Right hindlimb (tissue), 1 donor: Measurements from ENCODE around the gene NELFE.
"Not testable (repeated sequence)": the region's sequence is repeated elsewhere in the genome, so short reads cannot be mapped to it uniquely, and the experiment has no call there.

Experiments used
- DNase-seq: peaks from one replicate; pipeline ENCODE4 v3.0.0-alpha.2; 2018

NELFE gene

DNA sequence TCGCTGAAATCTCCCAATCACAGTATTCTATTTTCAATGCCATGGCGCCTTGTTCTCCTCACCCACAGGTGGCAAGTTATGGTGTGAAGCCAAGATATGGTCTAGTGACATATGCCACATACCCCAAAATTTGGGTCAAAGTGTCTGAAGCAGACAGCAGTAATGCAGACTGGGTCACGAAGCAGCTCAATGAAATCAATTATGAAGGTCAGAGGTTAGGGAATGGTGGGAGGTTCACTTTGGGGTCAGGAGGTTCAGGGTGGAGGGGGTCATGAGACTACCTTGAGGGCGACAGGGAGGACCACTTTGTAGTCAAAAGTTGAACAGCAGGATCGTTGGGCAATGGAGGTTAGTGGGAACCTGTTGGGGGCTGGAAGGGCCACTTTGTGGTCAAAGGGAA is 10.5 kb downstream of the NELFE start:
- no peak for DNase-seq

DNA sequence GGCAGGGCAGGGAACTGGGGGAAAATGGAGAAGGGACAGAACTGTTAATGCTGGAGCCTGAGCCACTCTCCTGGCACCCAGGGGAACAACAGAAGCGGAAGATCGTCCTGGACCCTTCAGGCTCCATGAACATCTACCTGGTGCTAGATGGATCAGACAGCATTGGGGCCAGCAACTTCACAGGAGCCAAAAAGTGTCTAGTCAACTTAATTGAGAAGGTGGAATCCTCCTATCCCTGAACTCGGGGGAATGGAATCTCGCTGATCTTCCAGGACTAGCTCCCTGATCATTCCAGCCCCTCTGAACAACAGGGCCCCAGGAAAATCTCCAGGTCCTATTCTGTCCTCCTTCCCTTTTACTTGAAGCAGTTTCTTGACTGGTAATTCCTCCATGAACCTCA is 10.9 kb downstream of the NELFE start:
- no peak for DNase-seq

DNA sequence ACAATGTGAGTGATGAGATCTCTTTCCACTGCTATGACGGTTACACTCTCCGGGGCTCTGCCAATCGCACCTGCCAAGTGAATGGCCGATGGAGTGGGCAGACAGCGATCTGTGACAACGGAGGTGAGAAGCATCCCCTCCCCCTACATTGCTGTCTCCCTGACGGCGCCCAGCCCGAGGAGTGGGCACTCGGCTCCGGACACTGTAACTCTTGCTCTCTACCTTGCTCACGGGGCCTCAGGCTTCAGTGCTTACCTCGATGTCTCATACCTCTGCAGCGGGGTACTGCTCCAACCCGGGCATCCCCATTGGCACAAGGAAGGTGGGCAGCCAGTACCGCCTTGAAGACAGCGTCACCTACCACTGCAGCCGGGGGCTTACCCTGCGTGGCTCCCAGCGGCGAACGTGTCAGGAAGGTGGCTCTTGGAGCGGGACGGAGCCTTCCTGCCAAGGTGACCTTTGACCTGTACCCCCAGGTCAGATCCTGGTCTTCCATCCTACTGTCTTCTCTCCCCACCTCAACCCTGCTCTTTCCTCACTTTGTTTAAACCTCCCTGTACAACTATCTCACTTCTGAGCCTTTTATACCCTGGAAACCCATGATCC is 11.6 kb downstream of the NELFE start:
- no peak for DNase-seq

DNA sequence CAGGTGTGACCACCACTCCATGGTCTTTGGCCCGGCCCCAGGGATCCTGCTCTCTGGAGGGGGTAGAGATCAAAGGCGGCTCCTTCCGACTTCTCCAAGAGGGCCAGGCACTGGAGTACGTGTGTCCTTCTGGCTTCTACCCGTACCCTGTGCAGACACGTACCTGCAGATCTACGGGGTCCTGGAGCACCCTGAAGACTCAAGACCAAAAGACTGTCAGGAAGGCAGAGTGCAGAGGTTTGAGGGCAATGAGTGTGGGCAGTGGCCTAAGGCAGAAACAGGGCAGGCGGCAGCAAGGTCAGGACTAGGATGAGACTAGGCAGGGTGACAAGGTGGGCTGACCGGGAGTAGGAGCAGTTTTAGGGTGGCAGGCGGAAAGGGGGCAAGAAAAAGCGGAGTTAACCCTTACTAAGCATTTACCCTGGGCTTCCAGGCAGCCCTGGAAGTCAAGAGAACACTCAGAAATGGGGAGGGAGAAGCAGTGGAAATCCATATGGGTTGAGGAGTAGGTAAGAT is 12.3 kb downstream of the NELFE start:
- no peak for DNase-seq

DNA sequence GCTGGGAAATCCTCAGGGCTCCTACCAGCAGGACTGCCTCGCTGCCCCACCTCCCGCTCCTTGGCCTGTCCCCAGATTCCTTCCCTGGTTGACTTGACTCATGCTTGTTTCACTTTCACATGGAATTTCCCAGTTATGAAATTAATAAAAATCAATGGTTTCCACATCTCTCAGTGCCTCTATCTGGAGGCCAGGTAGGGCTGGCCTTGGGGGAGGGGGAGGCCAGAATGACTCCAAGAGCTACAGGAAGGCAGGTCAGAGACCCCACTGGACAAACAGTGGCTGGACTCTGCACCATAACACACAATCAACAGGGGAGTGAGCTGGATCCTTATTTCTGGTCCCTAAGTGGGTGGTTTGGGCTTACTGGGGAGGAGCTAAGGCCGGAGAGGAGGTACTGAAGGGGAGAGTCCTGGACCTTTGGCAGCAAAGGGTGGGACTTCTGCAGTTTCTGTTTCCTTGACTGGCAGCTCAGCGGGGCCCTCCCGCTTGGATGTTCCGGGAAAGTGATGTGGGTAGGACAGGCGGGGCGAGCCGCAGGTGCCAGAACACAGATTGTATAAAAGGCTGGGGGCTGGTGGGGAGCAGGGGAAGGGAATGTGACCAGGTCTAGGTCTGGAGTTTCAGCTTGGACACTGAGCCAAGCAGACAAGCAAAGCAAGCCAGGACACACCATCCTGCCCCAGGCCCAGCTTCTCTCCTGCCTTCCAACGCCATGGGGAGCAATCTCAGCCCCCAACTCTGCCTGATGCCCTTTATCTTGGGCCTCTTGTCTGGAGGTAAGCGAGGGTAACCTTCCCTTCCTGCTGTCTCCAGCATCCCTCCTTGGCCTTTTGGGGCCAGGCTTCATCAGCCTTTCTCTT is 13.0 kb downstream of the NELFE start, which contains the start of gene CFB:
CFB (plus strand) TSS at position 589 of the 863 bp plus-strand sequence; CDS start at position 716, 127 bp downstream.
- peak; percentile 68 for DNase-seq

DNA sequence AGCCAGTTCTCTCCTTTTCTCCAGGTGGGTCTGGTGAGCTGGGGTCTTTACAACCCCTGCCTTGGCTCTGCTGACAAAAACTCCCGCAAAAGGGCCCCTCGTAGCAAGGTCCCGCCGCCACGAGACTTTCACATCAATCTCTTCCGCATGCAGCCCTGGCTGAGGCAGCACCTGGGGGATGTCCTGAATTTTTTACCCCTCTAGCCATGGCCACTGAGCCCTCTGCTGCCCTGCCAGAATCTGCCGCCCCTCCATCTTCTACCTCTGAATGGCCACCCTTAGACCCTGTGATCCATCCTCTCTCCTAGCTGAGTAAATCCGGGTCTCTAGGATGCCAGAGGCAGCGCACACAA is 13.6 kb downstream of the NELFE start:
- no peak for DNase-seq

DNA sequence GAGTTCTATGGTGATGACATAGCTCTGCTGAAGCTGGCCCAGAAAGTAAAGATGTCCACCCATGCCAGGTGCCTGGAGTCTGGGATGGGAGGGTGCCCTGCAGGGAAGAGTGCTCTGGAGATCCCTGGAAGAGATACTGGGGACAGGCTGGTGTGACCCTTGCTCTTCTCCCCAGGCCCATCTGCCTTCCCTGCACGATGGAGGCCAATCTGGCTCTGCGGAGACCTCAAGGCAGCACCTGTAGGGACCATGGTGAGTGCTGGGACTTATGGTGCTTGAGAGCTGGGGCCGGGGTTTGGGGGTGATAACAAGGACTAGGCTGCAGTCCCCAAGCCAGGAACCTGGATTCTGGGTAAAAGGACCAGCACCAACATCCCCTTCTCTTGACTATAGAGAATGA is 15.0 kb downstream of the NELFE start:
- no peak for DNase-seq

DNA sequence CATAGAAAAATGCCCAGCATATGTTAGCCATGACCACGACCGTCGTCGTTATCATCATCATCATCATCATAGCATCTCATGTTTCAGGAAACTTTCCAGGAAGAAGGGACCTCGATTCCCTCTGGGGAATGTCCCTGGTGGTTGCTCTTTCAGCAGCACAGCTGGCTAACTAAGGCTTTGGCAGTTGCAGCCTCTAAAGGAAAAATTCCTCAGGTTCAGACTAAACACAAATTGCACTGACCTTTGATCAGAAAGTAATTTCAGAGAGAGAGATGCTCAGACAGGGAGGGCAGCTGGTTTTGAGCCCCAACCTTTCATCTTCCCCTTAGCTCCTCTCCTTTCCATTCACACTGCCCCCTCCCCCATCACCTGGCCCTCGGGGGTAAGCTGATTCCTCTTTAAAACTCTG is 18.5 kb downstream of the NELFE start:
- DNase-seq, result no peak

DNA sequence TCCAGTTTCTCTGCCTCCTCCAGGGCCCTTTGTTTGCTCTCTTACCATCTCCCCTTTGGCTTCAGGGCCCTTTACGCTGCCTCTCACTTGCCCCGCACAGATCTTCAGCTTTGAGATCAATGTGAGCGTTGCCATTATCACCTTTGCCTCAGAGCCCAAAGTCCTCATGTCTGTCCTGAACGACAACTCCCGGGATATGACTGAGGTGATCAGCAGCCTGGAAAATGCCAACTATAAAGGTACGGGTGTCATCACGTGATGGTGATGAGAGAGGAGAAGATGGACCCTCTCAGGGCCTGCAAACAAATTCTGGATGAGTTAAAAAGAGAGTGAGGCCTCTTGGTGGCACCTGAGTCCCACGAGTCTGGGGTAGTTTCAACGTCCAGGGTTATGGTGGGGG is 22.9 kb downstream of the NELFE start:
- no peak for DNase-seq

DNA sequence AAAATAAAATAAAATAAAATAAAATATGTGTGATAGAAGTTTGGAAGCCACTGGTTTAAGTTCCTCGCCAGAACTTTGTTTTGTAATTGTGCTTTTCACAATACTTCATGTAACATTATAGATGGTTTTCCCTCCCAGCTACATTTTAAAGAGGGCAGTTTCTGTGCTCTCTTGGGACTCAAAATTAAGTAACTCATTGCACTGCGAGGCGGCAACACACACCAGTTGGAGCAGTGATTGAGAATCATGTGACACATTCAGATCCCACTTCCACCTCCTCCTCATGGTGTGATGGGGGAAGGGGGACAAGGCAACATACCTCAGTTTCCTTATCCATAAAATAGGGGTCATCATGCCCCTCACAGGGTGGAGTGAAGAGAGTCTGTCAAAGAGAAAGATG is 23.8 kb downstream of the NELFE start:
- DNase-seq, result no peak

DNA sequence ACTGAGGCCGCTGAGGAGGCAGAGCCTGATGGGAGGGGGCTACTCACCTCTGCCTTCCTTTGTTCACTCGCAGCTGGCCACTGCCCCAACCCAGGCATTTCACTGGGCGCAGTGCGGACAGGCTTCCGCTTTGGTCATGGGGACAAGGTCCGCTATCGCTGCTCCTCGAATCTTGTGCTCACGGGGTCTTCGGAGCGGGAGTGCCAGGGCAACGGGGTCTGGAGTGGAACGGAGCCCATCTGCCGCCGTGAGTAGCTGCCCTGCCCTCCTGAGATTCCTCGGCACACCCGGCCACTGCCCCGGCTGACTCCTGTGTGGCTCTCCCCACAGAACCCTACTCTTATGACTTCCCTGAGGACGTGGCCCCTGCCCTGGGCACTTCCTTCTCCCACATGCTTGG is 25.2 kb downstream of the NELFE start:
- no peak for DNase-seq

DNA sequence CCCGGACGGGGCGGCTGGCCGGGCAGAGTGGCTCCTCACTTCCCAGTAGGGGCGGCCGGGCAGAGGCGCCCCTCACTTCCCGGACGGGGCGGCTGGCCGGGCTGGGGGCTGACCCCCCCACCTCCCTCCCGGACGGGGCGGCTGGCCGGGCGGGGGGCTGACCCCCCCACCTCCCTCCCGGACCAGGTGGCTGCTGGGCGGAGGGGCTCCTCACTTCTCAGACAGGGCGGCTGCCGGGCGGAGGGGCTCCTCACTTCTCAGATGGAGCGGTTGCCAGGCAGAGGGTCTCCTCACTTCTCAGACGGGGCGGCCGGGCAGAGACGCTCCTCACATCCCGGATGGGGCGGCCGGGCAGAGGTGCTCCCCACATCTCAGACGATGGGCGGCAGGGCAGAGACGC is 26.6 kb downstream of the NELFE start:
- not testable (repeated sequence) for DNase-seq

DNA sequence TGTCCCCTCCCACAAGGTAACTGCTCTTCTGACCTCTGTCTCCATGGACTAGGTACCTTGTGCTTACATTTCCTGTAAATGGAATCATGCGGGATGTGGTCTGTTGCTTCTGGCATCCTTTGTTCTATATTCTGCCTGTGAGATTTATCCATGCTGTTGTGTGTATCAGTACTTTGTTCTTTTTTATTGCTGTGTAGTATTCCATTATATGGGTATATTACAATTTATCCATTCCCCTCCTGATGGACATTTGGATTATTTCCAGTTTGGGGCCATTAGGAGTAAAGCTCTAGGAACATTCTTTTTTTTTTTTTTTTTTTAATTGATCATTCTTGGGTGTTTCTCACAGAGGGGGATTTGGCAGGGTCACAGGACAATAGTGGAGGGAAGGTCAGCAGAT is 27.8 kb downstream of the NELFE start:
- no peak for DNase-seq

DNA sequence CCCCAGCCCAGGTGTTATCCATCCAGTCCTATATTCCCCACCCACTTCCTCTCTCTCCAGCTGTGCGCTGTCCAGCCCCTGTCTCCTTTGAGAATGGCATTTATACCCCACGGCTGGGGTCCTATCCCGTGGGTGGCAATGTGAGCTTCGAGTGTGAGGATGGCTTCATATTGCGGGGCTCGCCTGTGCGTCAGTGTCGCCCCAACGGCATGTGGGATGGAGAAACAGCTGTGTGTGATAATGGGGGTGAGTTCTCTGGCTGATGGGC is 30.2 kb downstream of the NELFE start:
- DNase-seq, result no peak

DNA sequence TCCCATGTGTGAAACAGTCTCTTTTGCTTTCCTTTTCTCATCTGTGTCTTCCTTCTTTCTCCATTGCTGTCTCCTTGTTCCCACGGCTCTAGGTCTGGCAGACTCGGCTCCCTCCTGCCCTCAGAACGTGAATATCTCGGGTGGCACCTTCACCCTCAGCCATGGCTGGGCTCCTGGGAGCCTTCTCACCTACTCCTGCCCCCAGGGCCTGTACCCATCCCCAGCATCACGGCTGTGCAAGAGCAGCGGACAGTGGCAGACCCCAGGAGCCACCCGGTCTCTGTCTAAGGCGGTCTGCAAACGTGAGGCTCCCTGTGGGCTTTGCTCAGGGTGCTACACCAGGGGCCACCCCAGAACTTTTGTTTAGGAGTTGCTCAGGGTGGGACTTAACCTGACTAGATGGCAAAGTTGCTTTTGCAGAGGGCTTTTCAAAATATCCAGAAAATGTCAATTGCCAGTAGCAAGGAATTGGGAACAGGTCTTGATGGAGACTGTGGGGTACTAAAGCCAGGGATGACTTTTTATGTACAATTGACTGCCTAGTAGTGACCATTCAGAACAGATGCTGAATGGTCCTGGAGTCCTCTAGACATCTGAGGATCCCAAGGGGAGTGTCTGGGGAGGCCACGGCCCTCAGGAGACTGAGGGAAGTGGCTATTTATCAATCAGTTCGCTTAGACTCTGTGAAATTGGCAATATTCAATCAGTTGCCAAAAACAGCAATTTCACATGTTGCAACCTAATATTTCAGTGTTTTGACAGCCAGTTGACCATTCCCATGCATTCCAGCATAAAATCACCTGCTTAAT is 30.7 kb downstream of the NELFE start:
- DNase-seq, result no peak

DNA sequence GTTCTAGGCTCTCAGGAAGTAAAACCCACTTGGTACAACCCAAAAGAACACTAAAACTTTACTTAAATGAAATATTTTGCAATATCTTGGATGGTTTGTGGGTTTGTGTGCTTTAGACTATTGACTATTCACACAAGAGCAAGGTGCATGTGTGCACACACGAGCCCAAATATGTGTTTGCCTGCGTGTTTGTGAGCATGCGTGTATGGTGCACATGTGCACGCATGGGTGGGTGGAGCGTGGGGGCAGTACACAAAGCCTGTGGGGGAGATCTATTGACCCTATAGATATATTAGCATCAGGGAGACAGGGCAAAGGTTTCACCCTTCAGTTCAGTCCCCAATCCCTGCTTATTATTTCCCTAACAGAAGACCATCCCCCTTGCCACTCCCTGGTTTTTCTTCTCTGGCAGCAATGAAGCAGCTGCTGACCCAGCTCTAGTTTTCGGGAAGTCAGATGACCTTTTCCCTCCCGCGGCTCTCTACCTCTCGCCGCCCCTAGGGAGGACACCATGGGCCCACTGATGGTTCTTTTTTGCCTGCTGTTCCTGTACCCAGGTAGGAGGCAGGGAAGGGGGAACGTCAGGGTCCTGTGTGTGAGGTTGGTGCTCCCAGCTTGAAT is 31.4 kb downstream of the NELFE start, which contains the start of gene C2:
C2 (plus strand) TSS at position 476 of the 621 bp plus-strand sequence; CDS start at position 512, 36 bp downstream.
- no peak for DNase-seq

DNA sequence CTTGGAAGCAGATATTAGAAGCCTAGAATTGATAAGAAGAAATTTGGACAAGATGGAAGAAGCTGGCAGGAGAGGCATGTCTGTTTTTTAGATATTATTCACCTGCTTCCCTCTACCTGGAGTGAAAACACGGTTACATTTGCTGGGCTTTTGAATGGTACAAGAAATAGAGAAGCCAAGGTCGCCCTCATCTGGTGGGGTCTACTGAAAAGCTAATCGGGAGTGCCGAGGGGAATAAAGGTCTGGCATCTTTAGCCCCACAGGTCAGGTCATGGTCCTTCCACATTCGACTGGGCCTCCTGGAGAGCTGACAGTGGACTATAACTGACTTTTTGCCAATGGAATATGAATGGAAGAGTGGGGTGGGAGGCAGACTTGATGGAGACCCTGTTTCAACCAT is 35.8 kb downstream of the NELFE start:
- no peak for DNase-seq

DNA sequence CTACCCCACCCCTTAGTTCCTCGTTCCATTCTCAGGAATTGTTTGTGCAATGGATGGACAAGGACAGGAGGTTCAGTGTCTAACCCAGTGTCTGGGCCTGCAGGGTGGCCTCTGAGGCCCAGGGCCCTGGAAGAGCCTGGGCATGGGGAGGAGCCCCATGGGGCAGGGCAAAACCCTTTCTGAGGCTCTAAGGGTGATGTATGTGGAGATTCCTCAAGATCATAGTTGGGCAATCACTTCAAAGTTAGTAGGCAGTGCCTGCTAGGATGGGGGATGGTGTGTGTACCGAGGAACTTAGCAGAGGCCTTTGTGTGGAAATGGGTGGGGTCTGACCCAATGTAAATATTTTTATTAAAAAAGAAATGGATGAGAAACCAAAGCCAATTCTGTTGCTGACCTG is 38.0 kb downstream of the NELFE start:
- no peak for DNase-seq

DNA sequence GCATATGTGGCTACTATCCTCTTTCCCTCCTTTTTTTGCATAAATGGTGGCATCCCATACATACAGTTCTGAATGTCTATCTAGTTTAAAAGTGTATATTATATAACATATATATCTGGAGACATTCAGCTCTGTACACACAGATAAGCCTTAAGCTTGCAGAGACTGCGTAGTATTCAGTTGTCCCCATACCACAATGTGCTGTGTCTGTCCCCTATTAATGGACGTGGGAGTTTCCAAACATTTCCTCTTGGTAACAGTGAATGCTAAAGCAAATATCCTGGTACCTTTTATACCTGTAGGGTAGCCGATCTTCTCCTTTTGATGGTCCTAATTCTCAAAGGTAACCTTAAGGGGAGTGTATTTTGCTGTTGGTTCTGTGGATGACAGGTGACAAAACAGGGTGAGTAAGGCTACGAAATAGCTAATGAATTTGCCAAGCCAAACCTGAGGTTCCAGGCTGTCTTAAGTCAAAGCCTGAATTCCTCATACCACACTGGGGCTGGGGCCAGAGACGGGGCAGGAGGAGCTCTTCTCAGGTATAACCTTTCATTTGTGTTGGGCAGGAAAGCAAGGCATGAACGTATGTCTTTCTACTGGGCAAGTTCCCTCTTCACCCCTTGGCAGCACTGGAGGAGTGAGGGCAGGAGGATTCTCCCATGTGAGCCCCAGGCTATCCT is 39.0 kb downstream of the NELFE start:
- no peak for DNase-seq

DNA sequence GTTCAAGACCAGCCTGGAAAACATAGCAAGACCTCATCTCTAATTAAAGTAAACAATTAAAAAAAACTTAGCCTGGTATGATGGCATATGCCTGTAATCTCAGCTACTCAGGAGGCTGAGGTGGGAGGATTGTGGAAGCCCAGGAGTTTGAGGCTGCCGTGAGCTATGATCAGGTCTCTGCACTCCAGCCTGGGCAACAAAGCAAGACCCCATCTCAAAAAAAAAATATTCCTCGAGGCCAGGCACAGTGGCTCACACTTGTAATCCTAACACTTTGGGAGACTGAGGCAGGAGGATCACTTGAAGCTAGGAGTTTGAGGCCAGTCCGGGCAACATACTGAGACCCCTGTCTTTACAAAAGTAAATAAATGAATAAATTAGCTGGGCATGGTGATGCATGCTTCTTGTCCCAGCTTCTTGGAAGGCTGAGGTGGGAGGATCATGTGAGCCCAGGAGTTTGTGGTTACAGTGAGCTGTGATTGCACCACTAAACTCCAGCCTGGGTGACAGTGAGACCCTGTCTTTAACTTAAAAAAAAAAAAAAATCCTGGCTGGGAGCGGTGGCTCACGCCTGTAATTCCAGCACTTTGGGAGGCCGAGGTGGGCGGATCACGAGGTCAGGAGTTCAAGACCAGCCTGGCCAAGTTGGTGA is 40.6 kb downstream of the NELFE start:
- DNase-seq, result no peak

DNA sequence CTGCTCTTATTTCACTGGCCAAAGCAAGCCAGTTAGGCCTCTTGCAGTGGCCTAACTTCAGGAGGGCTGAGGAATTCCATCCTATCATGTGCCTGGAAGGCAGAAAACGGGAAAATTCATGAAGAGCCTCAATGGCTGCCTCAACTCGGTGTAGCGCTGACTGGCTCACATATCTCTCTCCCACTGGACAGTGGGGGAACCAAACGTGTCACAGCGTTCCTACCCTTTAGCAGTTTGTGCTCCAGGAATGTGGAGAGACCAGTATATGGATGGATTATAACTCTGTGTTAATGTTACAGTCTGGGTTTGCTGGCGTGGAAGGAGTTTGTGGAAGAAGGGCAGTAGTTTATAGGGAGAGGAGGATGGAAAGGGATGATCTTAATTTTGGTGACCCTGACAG is 43.0 kb downstream of the NELFE start:
- no peak for DNase-seq

DNA sequence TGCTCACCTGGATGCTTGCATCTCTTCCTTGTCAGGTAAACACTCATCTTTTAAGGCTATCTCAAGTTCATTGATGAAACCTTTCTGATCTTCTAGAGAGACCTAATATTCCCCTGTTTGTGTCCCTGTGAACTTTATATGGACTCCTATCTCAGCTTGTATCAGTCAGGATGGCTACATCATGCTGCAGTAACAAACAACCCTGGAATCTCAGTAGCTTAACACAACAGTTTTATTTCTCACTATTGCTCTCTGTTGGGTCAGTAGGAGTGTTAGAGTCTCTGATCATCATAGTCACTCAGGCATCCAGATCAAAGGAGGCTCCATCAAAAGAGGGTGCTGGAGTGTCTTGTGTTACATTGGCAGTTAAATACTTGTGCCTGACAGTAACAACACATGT is 43.4 kb downstream of the NELFE start:
- DNase-seq, result no peak
